GM21786 (cell line): ENCODE results near the gene CCDC50.

Experiments used
- ATAC-seq: cut with Tn5 transposase; IDR thresholded peaks from one replicate; pipeline ENCODE4 v1.9.1; 2021; ENCODE audit not compliant: unreplicated experiment

Gene CCDC50

DNA sequence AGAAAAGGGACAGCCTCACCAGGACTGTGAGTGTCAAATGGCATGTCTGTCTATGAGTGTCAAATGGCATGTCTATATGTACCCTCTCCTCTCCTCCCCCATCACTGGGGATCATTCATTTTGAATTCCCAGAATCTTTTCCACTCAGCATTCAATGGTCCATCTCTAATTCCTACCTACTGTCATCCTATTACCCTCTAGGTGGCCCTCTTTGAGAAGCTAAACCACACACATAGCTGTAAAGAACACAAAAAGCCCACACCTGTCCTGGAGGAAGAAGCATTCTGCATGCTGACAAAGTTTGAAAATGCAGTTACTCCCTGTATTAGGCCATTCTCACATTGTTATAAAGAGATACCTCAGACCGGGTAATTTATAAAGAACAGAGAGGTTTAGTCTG, 85.5 kb downstream of the CCDC50 start:
- ATAC-seq, result no peak

DNA sequence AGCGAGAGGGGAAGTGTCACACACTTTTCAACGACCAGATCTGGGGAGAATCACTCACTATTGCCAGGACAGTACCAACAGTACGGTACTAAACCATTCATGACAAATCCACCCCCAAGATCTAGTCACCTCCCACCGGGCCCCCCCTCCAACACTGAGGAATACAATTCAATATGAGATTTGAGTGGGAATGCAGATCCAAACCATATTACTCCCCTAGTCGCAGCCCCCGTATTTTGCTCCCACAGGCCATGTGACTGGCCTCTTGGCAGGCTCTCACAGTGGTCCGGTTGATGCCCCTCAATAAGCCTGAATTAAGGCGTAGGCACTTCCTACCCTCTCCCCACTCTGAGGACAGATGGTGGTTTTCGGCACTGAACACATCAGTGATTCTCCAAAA, 86.4 kb downstream of the CCDC50 start:
- ATAC-seq, result no peak

- ATAC-seq, result no peak
Measured at GRCh38 chr3:191417457-191417729, 88.2 kb downstream of the CCDC50 start.

- ATAC-seq, result no peak
Measured at GRCh38 chr3:191420771-191421170, 91.6 kb downstream of the CCDC50 start.

DNA sequence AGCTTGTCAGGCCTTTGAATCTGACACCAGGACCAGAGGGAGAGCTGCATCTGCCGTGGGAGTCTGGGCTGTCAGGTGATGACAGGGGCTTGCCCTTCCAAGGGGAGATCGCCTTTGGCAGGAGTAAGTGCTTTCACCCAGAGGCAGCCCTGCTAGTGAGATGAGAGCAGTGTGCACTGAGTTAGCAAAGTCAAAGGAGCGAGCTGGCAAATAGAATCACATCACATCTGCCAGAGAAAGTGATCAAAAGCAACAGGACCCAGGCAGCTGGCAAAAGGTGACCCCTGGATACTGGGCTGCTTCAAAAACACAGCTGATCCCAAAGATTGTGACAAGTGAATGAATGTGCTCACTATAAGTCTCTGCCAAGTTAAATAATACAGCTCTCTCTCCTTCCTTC, 95.7 kb downstream of the CCDC50 start:
- no peak for ATAC-seq

- ATAC-seq, result no peak
Measured at GRCh38 chr3:191425322-191425734, 96.1 kb downstream of the CCDC50 start.

GRCh38 chr3:191426311-191426710, 97.1 kb downstream of the CCDC50 start:
- ATAC-seq, result no peak

DNA sequence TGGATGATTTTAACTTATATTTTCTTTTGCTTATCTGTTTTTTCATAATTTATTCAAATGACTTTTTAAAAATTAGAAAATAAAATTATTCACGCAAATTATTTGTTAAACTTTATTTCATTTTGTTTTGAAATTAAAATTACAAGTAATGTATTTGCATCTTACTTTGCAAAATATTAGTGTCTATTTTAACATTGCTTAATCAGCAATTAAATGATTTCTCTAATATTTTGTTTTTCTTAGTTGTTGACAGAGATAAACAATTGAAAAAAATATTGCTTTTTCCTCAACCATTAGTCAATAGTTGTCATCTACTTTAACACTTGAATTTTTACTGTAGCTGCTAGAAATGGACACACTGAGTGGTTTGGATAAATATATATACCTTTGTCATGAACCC, 99.0 kb downstream of the CCDC50 start:
- ATAC-seq, result no peak

- no peak for ATAC-seq
Measured at GRCh38 chr3:191430103-191430502, 100.9 kb downstream of the CCDC50 start.

DNA sequence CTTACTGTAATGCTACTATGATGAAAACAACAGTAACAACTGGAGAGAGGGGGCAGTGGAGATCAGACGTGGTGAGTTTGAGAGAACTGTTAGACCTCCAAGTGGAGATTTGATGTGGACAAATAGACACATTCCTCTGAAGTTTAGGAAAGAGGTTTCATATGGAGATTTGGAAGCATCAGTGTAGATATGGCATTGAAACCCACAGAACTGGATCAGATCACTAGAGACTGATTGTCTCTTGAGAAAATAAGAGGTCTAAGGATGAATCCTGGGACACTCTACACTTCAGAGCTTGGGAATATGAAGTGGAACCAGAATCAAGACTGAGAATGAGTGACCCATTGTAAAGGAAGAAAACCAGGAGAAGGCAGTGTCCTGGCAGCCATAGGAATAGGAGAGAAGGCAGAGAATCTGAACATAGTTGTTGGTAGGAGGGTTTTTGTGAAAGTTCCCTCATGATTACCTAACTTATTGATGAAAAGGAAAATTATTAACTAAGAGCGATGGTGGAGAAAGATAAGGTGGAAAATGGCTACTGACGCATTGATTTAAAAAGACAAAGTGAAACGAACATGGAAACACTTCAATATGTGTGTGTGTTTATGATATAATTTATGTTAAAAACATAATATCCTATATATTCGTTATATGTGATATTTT, 102.1 kb downstream of the CCDC50 start:
- ATAC-seq, result no peak

DNA sequence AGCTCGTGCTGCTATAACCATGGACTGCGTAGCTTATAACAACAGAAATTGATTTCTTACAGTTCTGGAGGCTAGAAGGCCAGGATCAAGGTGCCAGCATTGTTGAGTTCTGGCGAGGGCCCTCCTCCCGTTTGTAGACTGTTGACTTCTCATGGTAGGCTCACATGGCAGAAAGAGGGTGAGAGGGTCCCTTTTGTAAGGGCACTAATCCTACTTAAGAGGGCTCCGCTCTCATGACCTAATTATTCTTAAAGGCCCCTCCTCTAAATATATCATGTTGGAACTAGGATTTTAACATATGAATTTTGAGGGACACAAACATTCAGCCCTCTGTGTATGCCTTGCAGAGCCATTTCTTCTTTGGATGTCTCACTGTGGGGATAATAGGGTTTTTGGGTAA, 103.0 kb downstream of the CCDC50 start:
- no peak for ATAC-seq

GRCh38 chr3:191434024-191434423, 104.8 kb downstream of the CCDC50 start:
- ATAC-seq, result no peak

GRCh38 chr3:191435981-191436380, 106.8 kb downstream of the CCDC50 start:
- no peak for ATAC-seq

DNA sequence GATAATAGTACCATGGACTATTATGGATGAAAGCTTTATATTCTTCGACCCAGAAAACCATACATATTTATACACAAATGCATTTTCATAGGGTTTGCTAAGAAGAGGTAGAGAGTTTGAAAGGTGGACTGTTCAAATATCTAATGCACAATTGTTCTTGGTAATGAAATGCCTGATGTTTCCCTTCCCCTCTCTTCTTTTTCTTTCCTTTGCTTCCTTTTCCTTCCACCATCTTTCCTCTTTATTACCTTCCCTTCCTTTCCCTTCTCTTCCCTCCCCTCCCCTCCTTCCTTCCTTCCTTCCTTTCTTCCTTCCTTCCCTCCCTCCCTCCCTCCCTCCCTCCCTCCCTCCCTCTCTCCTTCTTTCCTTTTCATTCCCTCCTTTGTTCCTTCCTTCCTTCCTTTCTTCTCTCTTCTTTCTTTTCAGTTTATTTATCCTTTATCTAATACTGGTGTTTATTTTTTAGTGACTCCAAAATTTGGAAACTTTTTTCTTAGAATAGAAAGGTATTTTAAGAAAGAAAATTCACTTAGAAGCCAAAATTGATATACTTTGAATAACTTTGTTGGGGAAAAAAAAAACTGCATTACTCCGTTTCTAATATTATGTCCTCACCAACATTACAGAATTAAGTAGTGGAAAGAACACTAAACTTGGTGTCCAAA, 109.1 kb downstream of the CCDC50 start:
- no peak for ATAC-seq

DNA sequence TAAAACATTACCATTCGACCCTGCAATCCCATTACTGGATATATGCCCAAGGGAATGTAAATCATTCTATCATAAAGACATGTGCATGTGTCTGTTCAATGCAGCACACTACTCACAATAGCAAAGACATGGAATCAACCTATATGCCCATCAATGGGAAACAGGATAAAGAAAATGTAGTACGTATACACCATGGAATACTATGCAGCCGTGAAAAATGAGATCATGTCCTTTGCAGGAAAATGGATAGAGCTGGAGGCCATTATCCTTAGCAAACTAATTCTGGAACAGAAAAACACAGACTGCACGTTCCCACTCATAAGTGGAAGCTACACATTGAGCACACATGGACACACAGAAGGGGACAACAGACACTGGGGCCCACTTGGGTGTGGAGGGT, 111.3 kb downstream of the CCDC50 start:
- no peak for ATAC-seq

DNA sequence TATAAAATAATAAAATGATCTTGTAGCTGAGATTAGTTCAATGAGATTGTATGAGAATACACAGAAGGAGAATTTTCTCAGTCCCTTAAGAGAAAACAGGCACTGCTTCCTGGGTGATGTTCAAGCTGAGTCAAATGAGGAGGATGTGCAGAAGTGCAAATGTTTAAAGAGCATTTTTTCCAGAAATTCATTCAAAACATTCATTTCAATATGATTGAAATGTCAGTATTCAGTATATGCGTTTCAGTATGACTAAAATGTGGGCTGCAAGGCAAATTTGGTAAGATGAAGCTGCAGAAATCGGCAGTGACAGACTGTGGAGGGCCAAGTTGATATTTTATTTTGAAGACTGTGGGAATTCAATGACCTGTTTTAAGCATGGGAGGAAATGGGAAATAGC, 112.5 kb downstream of the CCDC50 start:
- no peak for ATAC-seq

DNA sequence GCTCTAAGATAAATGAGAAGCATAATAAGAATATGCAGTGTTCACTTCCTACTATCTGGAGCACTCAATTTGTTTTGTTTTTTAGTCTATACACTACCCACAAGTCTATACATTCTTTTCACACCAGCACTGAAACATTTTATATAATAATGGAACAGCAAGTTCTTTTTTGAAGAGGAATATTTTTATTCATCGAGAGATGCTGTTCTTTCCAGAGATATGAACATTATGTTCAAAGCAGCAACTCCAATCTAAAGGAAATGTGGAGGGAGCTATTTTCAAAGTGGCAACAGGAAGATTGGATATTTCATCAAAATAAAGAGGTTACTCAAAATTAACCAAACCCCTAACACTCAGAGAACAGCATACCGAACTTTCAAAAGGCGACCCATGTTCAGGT, 115.4 kb downstream of the CCDC50 start:
- ATAC-seq, result no peak
